GM23338 (cell line): ENCODE measurements around the gene ITPR2. TPM values are rescaled to one million over a fixed set of nuclear protein-coding genes. Genes with fewer than 3 reads are reported as not detected.

Source experiments
- ATAC-seq: fragments of 200-7000 bp; cut with Tn5 transposase; 3 replicates; pipeline ENCODE4 v1.9.1; 2020
- DNase-seq: peaks from one replicate; pipeline ENCODE4 v3.0.0-alpha.2; 2015; ENCODE audit warnings: low spot score
- H2AFZ ChIP-seq: fragments of 200-600 bp; sonication (generic); 2 replicates; pipeline ENCODE4 v1.8.0; 2016; ENCODE audit warnings: antibody characterized with exemption, mild to moderate bottlenecking, moderate library complexity
- H3F3A ChIP-seq: fragments of 200-600 bp; sonication (generic); replicated peaks from 2 replicates; pipeline ENCODE4 v1.8.0; 2017; ENCODE audit warnings: antibody characterized with exemption, mixed run types, low read depth
- H3K27ac ChIP-seq: fragments of 200-600 bp; sonication (generic); 2 replicates; pipeline ENCODE4 v1.6.1; 2016; ENCODE audit warnings: low read depth
- H3K27me3 ChIP-seq: fragments of 200-600 bp; sonication (generic); 2 replicates; pipeline ENCODE4 v1.8.0; 2016; ENCODE audit warnings: mild to moderate bottlenecking, mixed run types, moderate library complexity; ENCODE audit not compliant: insufficient read depth
- H3K36me3 ChIP-seq: fragments of 200-600 bp; sonication (generic); 2 replicates; pipeline ENCODE4 v1.8.0; 2016; ENCODE audit warnings: mild to moderate bottlenecking; ENCODE audit not compliant: insufficient read depth
- H3K4me1 ChIP-seq: fragments of 200-600 bp; sonication (generic); 2 replicates; pipeline ENCODE4 v1.8.0; 2016; ENCODE audit warnings: mild to moderate bottlenecking, moderate library complexity; ENCODE audit not compliant: insufficient read depth
- H3K4me2 ChIP-seq: fragments of 200-600 bp; sonication (generic); 2 replicates; pipeline ENCODE4 v1.7.1; 2017; ENCODE audit warnings: mixed run types
- H3K4me3 ChIP-seq: fragments of 200-600 bp; sonication (generic); 2 replicates; pipeline ENCODE4 v1.6.1; 2016; ENCODE audit warnings: mixed run types
- H3K79me2 ChIP-seq: fragments of 200-600 bp; sonication (generic); replicated peaks from 2 replicates; pipeline ENCODE4 v1.8.0; 2017; ENCODE audit warnings: mild to moderate bottlenecking; ENCODE audit not compliant: insufficient read depth
- H3K9me2 ChIP-seq: fragments of 200-600 bp; sonication (generic); 2 replicates; pipeline ENCODE4 v1.8.0; 2017; ENCODE audit not compliant: insufficient read depth
- H4K20me1 ChIP-seq: fragments of 200-600 bp; sonication (generic); replicated peaks from 2 replicates; pipeline ENCODE4 v1.8.0; 2017; ENCODE audit warnings: mild to moderate bottlenecking; ENCODE audit not compliant: insufficient read depth
- H3K27ac Mint-ChIP-seq: 2 replicates; pipeline ENCODE4 v1.8.0; 2020; ENCODE audit warnings: inconsistent platforms, mild to moderate bottlenecking, moderate library complexity, mixed read lengths
- H3K27me3 Mint-ChIP-seq: 3 replicates; pipeline ENCODE4 v1.8.0; 2022; ENCODE audit warnings: low read depth, mild to moderate bottlenecking, moderate library complexity, mixed read lengths, inconsistent platforms; ENCODE audit not compliant: insufficient read depth, poor library complexity
- H3K36me3 Mint-ChIP-seq: 3 replicates; pipeline ENCODE4 v1.8.0; 2021; ENCODE audit warnings: low read depth, mild to moderate bottlenecking, inconsistent platforms, moderate library complexity, mixed read lengths
- H3K4me1 Mint-ChIP-seq: 3 replicates; pipeline ENCODE4 v1.8.0; 2020; ENCODE audit warnings: mild to moderate bottlenecking, inconsistent platforms, mixed read lengths
- H3K4me3 Mint-ChIP-seq: 3 replicates; pipeline ENCODE4 v1.8.0; 2021; ENCODE audit warnings: moderate library complexity, mild to moderate bottlenecking, inconsistent platforms, mixed read lengths
- H3K9me3 Mint-ChIP-seq: 3 replicates; pipeline ENCODE4 v1.8.0; 2020; ENCODE audit warnings: moderate library complexity, mild to moderate bottlenecking, inconsistent platforms, mixed read lengths
- CREB1 ChIP-seq: fragments of 250-450 bp; sonication (Bioruptor Pico); IDR thresholded peaks from 2 replicates; pipeline ENCODE4 v1.5.0; 2020; ENCODE audit warnings: low read depth, mild to moderate bottlenecking, moderate library complexity
- CTCF ChIP-seq, 2 experiments: fragments of 200-600 bp in 1 of 2; sonication (generic) in 1 of 2; conservative IDR thresholded peaks; 2 replicates each; pipeline versions ENCODE4 v1.5.1 to v1.6.1; 2016 to 2017; ENCODE audit warnings: antibody characterized with exemption in 2 of 2, low read depth in 2 of 2, mild to moderate bottlenecking in 2 of 2, moderate library complexity in 1 of 2
- EZH2 ChIP-seq: fragments of 200-600 bp; sonication (generic); IDR thresholded peaks from one replicate; pipeline ENCODE4 v1.8.0; 2017; ENCODE audit warnings: antibody characterized with exemption, mild to moderate bottlenecking, low read depth; ENCODE audit not compliant: unreplicated experiment
- EZH2phosphoT487 ChIP-seq: fragments of 200-600 bp; sonication (generic); IDR thresholded peaks from one replicate; pipeline ENCODE4 v1.8.1; 2018; ENCODE audit warnings: antibody characterized with exemption; ENCODE audit not compliant: unreplicated experiment
- JUNB ChIP-seq: IDR thresholded peaks from one replicate; pipeline ENCODE4 v1.6.1; 2016; ENCODE audit warnings: antibody characterized with exemption; ENCODE audit not compliant: unreplicated experiment
- NANOG ChIP-seq: IDR thresholded peaks from 2 replicates; pipeline ENCODE4 v1.6.1; 2016; ENCODE audit warnings: antibody characterized with exemption, borderline replicate concordance
- POLR2AphosphoS5 ChIP-seq: IDR thresholded peaks from 2 replicates; pipeline ENCODE4 v1.6.1; 2016; ENCODE audit warnings: antibody characterized with exemption, low read depth
- STAT1 ChIP-seq: IDR thresholded peaks from one replicate; pipeline ENCODE4 v1.6.1; 2016; ENCODE audit warnings: antibody characterized with exemption; ENCODE audit not compliant: unreplicated experiment
- ZNF114 ChIP-seq: fragments of 250-450 bp; sonication (Bioruptor Pico); IDR thresholded peaks from 2 replicates; pipeline ENCODE4 v1.5.0; 2020; ENCODE audit warnings: mild to moderate bottlenecking, moderate library complexity
- ZNF331 ChIP-seq: fragments of 250-450 bp; sonication (Bioruptor Pico); IDR thresholded peaks from 2 replicates; pipeline ENCODE4 v1.5.0; 2020; ENCODE audit warnings: low read depth, mild to moderate bottlenecking, moderate library complexity
- ZNF462 ChIP-seq: fragments of 250-450 bp; sonication (Bioruptor Pico); IDR thresholded peaks from 2 replicates; pipeline ENCODE4 v1.5.0; 2020; ENCODE audit warnings: mild to moderate bottlenecking, moderate library complexity
- polyA plus RNA-seq: library from polyadenylated mRNA; unstranded; fragments of >200 nt; fragmentation: Nextera tagmentation; extraction: Ambion mirVana; gene quantifications from 2 replicates; pipeline ENCODE4 v1.2.1, GENCODE V29; 2016
- total RNA-seq: library from RNA; depleted of rRNA; stranded (reverse); fragments of >200 nt; shearing (Covaris generic); gene quantifications from 2 replicates; pipeline ENCODE4 v1.2.3, GENCODE V29; 2014
- TF ChIP-seq, protein P1 (sequence below): IDR thresholded peaks from 2 replicates; pipeline ENCODE4 v1.6.1; 2016; ENCODE audit warnings: antibody characterized with exemption

ITPR2 gene
- total and polyA plus RNA-seq, 2 experiments from 2014 or later: 44.5 to 65.2 TPM

GRCh38 chr12:26643532-26644315, 189.3 kb downstream of the ITPR2 start (continued):
- TF ChIP-seq CTCF (conservative IDR thresholded peaks at IDR 0.05; ENCODE audit: low read depth in 2 of 2) (no peak), ZNF114 (CRISPR knock-in tag) (no peak), ZNF331 (no peak), STAT1 (no peak), POLR2AphosphoS5 (no peak), EZH2phosphoT487 (no peak)

DNA sequence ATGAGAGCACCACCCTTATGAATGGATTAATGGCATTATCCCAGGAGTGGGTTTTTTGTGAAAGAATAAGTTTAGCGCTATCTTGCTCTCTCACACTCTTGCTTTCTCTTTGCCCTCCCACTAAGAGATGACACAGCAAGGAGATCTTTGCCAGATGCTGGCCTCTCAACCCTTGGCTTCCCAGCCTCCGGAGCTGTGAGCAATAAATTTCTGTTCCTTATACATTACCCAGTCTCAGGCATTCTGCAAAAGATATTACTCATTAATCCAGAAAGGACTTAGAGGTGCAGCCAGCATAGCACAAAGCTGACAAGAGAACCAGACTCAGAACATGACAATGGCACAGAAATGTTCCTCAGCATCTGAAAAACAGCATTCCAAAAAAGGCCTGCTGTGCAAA, 190.6 kb downstream of the ITPR2 start:
- H2AFZ ChIP-seq: no peak overlapping the region
- no peaks in the 10 kb centered on the region for H3K27me3 ChIP-seq
- Mint-ChIP-seq H3K36me3 (peaks cover 47% of the 10 kb centered on the region), H3K9me3 (no peaks in the 10 kb centered on the region), H3K27me3 (peaks cover 6% of the 10 kb centered on the region), H3K27ac (no peak overlapping the region), H3K4me3 (no peak overlapping the region), H3K4me1 (peaks cover 22% of the 10 kb centered on the region)
- no peaks in the 10 kb centered on the region for H4K20me1 ChIP-seq
- H3K79me2 ChIP-seq: no peaks in the 10 kb centered on the region
- DNase-seq (no peak), ATAC-seq (no peak)
- no peak overlapping the region for H3K4me3 ChIP-seq
- H3K9me2 ChIP-seq: peaks cover 23% of the 10 kb centered on the region
- H3K4me1 ChIP-seq: peaks cover 8% of the 10 kb centered on the region
- H3K4me2 ChIP-seq: no peak overlapping the region
- no peaks in the 10 kb centered on the region; the same call in none of the 2 replicates for H3K36me3 ChIP-seq
- no peaks in the 10 kb centered on the region for H3F3A ChIP-seq
- no peak overlapping the region; the same call in 1 of the 2 replicates for H3K27ac ChIP-seq
- TF ChIP-seq, protein P1, sequence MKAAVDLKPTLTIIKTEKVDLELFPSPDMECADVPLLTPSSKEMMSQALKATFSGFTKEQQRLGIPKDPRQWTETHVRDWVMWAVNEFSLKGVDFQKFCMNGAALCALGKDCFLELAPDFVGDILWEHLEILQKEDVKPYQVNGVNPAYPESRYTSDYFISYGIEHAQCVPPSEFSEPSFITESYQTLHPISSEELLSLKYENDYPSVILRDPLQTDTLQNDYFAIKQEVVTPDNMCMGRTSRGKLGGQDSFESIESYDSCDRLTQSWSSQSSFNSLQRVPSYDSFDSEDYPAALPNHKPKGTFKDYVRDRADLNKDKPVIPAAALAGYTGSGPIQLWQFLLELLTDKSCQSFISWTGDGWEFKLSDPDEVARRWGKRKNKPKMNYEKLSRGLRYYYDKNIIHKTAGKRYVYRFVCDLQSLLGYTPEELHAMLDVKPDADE: no peak
- TF ChIP-seq JUNB (no peak), STAT1 (no peak), ZNF462 (no peak), NANOG (no peak), CTCF (conservative IDR thresholded peaks at IDR 0.05; ENCODE audit: low read depth in 2 of 2) (no peak), POLR2AphosphoS5 (no peak), EZH2 (no peak), ZNF331 (no peak), ZNF114 (CRISPR knock-in tag) (no peak), EZH2phosphoT487 (no peak), CREB1 (CRISPR knock-in tag) (no peak)
